ENCODE measurements around the gene UBQLN4.

Gene UBQLN4

DNA sequence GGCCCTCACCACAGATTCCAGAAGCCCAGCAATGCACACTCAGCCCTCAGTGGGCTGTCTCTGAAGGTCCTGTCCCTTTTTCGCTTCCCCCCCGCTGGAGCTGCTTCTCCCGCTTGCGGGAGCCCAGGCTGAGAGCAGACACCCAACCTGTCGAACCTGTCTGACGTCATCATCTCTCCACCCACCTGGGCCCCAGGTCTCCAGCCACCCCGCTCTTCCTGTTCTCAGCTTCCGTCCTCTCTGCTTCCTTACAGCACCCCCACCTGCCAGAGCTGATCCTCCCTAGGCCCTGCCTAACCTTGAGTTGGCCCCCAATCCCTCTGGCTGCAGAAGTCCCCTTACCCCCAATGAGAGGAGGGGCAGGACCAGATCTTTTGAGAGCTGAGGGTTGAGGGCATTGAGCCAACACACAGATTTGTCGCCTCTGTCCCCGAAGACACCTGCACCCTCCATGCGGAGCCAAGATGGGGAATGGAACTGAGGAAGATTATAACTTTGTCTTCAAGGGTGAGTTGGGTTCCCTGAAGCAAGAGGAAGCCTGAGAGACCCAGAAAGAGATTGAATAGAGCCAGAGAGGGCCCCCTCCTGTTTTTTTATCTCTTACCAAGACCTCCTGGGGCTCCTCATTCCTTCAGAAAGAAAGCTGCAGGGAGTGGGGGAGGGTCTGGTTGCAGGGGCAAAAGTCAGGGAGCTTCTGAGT is 7.5 kb upstream of the UBQLN4 start, which contains the start of gene RAB25:
TSS of gene RAB25 (plus strand) at position 224 of the 700 bp plus-strand sequence. CDS start at position 465, 241 bp downstream.
- TF ChIP-seq, protein P1, sequence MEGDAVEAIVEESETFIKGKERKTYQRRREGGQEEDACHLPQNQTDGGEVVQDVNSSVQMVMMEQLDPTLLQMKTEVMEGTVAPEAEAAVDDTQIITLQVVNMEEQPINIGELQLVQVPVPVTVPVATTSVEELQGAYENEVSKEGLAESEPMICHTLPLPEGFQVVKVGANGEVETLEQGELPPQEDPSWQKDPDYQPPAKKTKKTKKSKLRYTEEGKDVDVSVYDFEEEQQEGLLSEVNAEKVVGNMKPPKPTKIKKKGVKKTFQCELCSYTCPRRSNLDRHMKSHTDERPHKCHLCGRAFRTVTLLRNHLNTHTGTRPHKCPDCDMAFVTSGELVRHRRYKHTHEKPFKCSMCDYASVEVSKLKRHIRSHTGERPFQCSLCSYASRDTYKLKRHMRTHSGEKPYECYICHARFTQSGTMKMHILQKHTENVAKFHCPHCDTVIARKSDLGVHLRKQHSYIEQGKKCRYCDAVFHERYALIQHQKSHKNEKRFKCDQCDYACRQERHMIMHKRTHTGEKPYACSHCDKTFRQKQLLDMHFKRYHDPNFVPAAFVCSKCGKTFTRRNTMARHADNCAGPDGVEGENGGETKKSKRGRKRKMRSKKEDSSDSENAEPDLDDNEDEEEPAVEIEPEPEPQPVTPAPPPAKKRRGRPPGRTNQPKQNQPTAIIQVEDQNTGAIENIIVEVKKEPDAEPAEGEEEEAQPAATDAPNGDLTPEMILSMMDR (IDR thresholded peaks at IDR 0.05; ENCODE audit: insufficient read depth, low read depth, low read length, missing control alignments), result no peak
- peak; percentile 94 for DNase-seq (ENCODE audit: low read depth)

DNA sequence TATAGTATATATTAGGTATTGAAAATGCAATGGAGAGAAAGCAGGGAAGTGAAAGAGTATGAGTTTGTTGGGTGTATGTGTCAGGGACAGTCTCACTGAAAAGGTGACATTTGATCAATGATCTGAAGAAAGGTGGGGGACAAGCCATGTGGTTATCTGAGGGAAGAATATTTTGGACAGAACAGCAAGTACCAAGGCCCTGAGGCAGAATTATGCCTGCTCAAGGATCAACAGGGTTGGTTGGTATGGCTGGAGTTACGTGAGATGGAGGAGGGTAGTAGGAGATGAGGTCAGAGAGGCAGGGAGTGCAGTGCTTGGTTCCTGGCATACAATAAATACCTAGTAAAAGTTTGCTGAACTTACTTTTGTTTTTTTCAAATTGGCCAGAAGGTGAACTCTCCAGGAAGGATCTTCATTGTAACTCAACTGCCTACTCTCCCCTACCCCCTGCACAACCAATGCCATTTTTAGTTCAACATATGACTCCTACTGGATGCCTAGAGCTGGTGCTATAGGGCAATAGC is 2.8 kb upstream of the UBQLN4 start:
- H3K4me3 ChIP-seq (ENCODE audit: low read length), result no peak overlapping the region
- TF ChIP-seq, protein P1 (IDR thresholded peaks at IDR 0.05; ENCODE audit: insufficient read depth, low read depth, low read length, missing control alignments), result no peak
- DNase-seq (ENCODE audit: low read depth), result no peak

More for the DNA sequence above, 7.5 kb upstream of the UBQLN4 start, which contains the start of gene RAB25:
- H3K4me3 ChIP-seq (ENCODE audit: low read length), result peak within 1 kb of the TSS; percentile 94

DNA sequence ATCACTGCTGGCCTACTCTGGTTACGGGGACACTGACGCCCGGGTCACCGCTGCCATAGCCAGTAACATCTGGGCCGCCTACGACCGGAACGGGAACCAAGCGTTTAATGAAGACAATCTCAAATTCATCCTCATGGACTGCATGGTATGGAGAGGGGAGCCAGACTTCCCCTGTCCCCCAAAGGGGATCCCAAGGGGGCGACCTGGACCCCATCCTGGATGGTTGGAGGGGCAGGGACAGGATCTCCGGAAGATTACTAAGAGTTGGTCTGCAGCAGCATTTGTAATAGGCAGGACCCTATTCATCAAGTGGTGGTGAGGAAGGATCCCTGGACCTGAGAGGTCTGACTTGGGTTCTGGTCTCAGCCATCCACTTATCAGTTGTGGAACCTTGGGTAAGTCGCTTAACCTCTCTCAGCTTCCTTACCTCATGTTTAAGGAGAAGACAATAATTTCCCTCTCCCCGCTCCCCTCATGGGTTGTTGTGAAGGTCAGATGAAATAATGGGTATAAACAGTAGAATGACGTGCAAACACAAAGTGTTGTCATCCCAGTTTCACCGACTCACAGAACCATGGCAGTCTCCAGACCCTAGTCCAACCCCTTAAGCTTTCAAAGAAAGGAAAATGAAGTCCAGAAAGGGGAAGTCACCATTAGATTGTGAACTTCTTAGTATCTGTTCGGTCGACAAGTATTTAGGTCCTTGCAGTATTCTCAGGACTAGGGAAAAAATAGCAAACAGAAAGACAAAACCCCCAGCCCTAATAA is 1.9 kb upstream of the UBQLN4 start:
- H3K4me3 ChIP-seq (ENCODE audit: low read length), result peak overlapping the region; percentile 95
- TF ChIP-seq, protein P1 (IDR thresholded peaks at IDR 0.05; ENCODE audit: insufficient read depth, low read depth, low read length, missing control alignments), result no peak
- DNase-seq (ENCODE audit: low read depth), result no peak

DNA sequence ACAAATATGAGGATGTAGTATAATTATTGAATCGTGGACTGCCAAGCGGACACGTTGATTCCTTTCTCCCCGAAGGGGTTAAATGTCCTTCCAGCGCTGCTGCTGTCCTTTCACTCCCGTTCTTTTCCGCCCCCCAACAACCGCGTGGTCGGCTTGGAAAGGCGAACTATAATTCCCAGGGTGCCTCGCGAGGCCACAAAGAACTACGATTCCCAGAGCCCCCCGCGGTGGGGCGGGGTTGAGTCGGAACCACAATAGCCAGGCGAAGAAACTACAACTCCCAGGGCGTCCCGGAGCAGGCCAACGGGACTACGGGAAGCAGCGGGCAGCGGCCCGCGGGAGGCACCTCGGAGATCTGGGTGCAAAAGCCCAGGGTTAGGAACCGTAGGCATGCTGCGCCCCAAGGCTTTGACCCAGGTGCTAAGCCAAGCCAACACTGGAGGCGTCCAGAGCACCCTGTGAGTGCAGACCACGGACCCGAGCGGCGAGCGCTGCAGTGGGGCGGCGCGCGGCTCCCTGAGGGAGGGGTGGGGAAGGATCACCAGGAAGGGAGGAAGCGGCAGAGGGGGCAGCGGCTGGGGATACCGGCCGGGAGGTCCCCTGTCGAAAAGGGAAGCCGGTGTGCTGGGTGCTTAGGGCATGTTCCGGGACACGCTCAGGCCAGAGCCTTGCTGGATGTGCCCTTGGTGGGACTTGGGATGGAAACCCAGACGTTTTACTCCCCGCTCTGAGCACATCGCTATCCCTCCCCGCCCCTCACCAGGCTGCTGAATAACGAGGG is 1.1 kb upstream of the UBQLN4 start, which contains the start of gene LAMTOR2:
TSS of gene LAMTOR2 (plus strand) at position 283 of the 781 bp plus-strand sequence. CDS start at position 391, 108 bp downstream.
- H3K4me3 ChIP-seq (ENCODE audit: low read length), result peak within 1 kb of the TSS; percentile 95
- peak; percentile 97 for DNase-seq (ENCODE audit: low read depth)
- TF ChIP-seq, protein P1 (IDR thresholded peaks at IDR 0.05; ENCODE audit: insufficient read depth, low read depth, low read length, missing control alignments), result no peak

DNA sequence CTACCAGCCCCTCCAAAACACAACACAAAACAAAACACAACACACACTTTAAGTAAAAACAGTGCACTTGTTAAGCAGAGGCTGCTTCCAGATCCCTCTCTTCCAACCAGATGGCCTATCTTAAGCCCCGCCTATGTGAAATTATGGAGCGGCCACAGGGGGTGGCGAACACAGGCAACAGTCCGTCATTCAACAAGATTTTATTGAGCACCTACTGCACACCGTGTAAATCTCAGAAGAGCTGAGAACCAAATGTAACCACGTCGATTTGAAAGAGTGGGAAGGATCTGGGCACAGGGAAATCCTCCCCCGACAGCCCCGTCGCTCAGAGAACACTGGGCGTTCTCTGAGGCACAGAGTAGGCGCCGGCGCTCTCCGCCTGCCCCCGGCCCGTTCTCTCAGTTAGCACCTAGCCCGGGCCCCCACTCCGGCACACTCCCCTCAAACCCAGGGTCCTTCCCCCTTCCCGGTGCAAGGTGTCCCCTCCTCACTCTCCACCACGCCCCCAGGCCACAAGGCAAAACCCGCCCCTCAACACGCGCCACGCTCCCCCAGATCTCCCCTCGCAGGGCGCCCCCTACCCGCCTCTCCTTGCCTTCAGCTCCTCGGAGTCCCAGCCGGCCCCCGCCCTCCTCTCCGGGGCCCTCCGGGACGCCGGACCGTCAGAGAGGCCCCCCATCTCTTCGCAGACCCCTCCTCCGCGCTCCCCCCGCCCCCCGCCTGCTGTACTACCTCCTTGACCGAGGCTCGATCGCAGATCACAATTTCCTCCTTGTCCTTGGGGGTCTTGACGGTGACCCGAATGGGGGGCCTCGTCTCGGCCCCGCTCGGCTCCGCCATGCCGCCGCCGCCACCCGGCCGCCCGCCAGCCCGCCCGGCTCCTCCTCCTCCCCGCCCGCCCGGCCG is 483 bp downstream of the UBQLN4 start:
- TF ChIP-seq, protein P1 (IDR thresholded peaks at IDR 0.05; ENCODE audit: insufficient read depth, low read depth, low read length, missing control alignments), result no peak
- DNase-seq (ENCODE audit: low read depth), result peak; percentile 81
- H3K4me3 ChIP-seq (ENCODE audit: low read length), result peak overlapping the region; percentile 78

Data from epithelial cell of esophagus (primary cell).